ENCODE data around the gene NOS1AP. TPM values are rescaled to one million over a fixed set of nuclear protein-coding genes. Genes with fewer than 3 reads are reported as not detected.
"Not testable (repeated sequence)": the region's sequence is repeated elsewhere in the genome, so short reads cannot be mapped to it uniquely, and the experiment has no call there.

Gene NOS1AP
- total and polyA plus RNA-seq, 8 donors, result 0.25 to 13.8 (median 6.2) TPM

GRCh38 chr1:162042361-162042760 is 27.1 kb upstream of the NOS1AP start:
- Histone ChIP-seq H3K9me3 (no peaks in the 10 kb centered on the region), H3K36me3 (no peaks in the 10 kb centered on the region), H3K27ac (no peak overlapping the region), H3K4me3 (no peak overlapping the region), H3K4me1 (no peaks in the 10 kb centered on the region), H3K27me3 (no peaks in the 10 kb centered on the region)
- TF ChIP-seq POLR2A (IDR thresholded peaks at IDR 0.05) (no peak), CTCF (IDR thresholded peaks at IDR 0.05) (no peak), POLR2AphosphoS5 (IDR thresholded peaks at IDR 0.05) (no peak)
- WGBS, 5 donors, result 82 to 97% (median 90%) methylated on average over 1 of the region's 1 CpG
- intact Hi-C loops (cut with DNase I; ENCODE audit: low total_unique reads), result no loop called here
- no peak for DNase-seq

GRCh38 chr1:162046921-162047320 is 22.6 kb upstream of the NOS1AP start:
- no peaks in the 10 kb centered on the region for H3K36me3 ChIP-seq
- H3K9me3 ChIP-seq, result no peaks in the 10 kb centered on the region
- no peak for DNase-seq
- peaks cover 0 to 4% (median 0%) of the 10 kb centered on the region in 3 donors for H3K27me3 ChIP-seq
- no peak overlapping the region for H3K27ac ChIP-seq
- H3K4me1 ChIP-seq, result no peaks in the 10 kb centered on the region
- H3K4me3 ChIP-seq, result no peak overlapping the region
- TF ChIP-seq CTCF (IDR thresholded peaks at IDR 0.05) (no peak), POLR2AphosphoS5 (IDR thresholded peaks at IDR 0.05) (no peak), EP300 (IDR thresholded peaks at IDR 0.05) (no peak), POLR2A (IDR thresholded peaks at IDR 0.05) (no peak)
- 56 to 71% (median 59%) methylated on average over 1 of the region's 1 CpG for WGBS, 5 donors
- intact Hi-C loops (cut with DNase I; ENCODE audit: low total_unique reads), result no loop called here

GRCh38 chr1:162053949-162054348 is 15.5 kb upstream of the NOS1AP start:
- not testable (repeated sequence) for H3K36me3 ChIP-seq, H3K9me3 ChIP-seq, H3K4me3 ChIP-seq, H3K27ac ChIP-seq, H3K27me3 ChIP-seq, DNase-seq
- intact Hi-C loops (cut with DNase I; ENCODE audit: low total_unique reads), result loop anchor here (5.0 to 10.0 kb wide), 2 partner anchors 221 to 333 kb away; no protein-coding TSS in a partner anchor
- peaks cover 0 to 14% (median 3%) of the 10 kb centered on the region in 4 donors for H3K4me1 ChIP-seq
- WGBS, 5 donors, result 93 to 98% (median 95%) methylated on average over 3 of the region's 3 CpGs

- H3K27ac ChIP-seq, result no peak overlapping the region
- H3K4me1 ChIP-seq, result peaks cover 0 to 14% (median 3%) of the 10 kb centered on the region in 4 donors
- intact Hi-C loops (cut with DNase I; ENCODE audit: low total_unique reads), result loop anchor here (10.0 kb wide), 1 partner anchor 220 kb away; no protein-coding TSS in a partner anchor
- no peaks in the 10 kb centered on the region for H3K9me3 ChIP-seq
- H3K4me3 ChIP-seq, result no peak overlapping the region
- WGBS, 5 donors, result 35 to 54% (median 40%) methylated on average over 3 of the region's 3 CpGs
- no peak for DNase-seq
- no peaks in the 10 kb centered on the region for H3K36me3 ChIP-seq
- peaks cover 0 to 4% (median 0%) of the 10 kb centered on the region in 3 donors for H3K27me3 ChIP-seq
- peak in 1 of 3 donors; percentile 28 for TF ChIP-seq POLR2AphosphoS5 (IDR thresholded peaks at IDR 0.05)
- no peak for TF ChIP-seq EP300 (IDR thresholded peaks at IDR 0.05)
Observed at GRCh38 chr1:162055062-162055461, 14.4 kb upstream of the NOS1AP start.

- WGBS, 5 donors, result 33 to 42% (median 34%) methylated on average over 3 of the region's 3 CpGs
- intact Hi-C loops (cut with DNase I; ENCODE audit: low total_unique reads), result loop anchor here (10.0 kb wide), 1 partner anchor 219 kb away; no protein-coding TSS in a partner anchor
Observed at GRCh38 chr1:162056043-162056442, 13.4 kb upstream of the NOS1AP start.

More at GRCh38 chr1:162056043-162056442, 13.4 kb upstream of the NOS1AP start:
- no peaks in the 10 kb centered on the region for H3K27me3 ChIP-seq
- peaks cover 0 to 14% (median 3%) of the 10 kb centered on the region in 4 donors for H3K4me1 ChIP-seq
- H3K27ac ChIP-seq, result no peak overlapping the region
- H3K4me3 ChIP-seq, result no peak overlapping the region
- TF ChIP-seq CTCF (IDR thresholded peaks at IDR 0.05), result peak in 5 of 7 experiments; percentile 82 to 87 (median 84)
- peak in 1 of 3 donors; percentile 47 for TF ChIP-seq POLR2AphosphoS5 (IDR thresholded peaks at IDR 0.05)
- TF ChIP-seq POLR2A (IDR thresholded peaks at IDR 0.05), result no peak
- no peak for TF ChIP-seq EP300 (IDR thresholded peaks at IDR 0.05)
- H3K36me3 ChIP-seq, result no peaks in the 10 kb centered on the region
- peak; percentile 70 to 88 for DNase-seq
- no peaks in the 10 kb centered on the region for H3K9me3 ChIP-seq

All from stomach (tissue), 9 donors.